ENCODE results near the gene RNASEH2B.

Gene RNASEH2B

GRCh38 chr13:50995854-50996253 lies 86.3 kb downstream of the RNASEH2B start:
- DNase-seq (ENCODE audit: low read depth in 3 of 3) = no peak

- no peak for DNase-seq (ENCODE audit: low read depth in 3 of 3)
These were observed 88.7 kb downstream of the RNASEH2B start for GRCh38 chr13:50998326-50998725.

- DNase-seq (ENCODE audit: low read depth in 3 of 3) = no peak
These were observed 90.0 kb downstream of the RNASEH2B start for GRCh38 chr13:50999641-51000040.

GRCh38 chr13:51000061-51000460 lies 90.5 kb downstream of the RNASEH2B start:
- DNase-seq (ENCODE audit: low read depth in 3 of 3) = no peak

GRCh38 chr13:51000571-51001260 lies 91.1 kb downstream of the RNASEH2B start:
- DNase-seq (ENCODE audit: low read depth in 3 of 3) = no peak

- no peak for DNase-seq (ENCODE audit: low read depth in 3 of 3)
These were observed 91.7 kb downstream of the RNASEH2B start for GRCh38 chr13:51001335-51001734.

GRCh38 chr13:51002736-51003135 lies 93.1 kb downstream of the RNASEH2B start:
- no peak for DNase-seq (ENCODE audit: low read depth in 3 of 3)

GRCh38 chr13:51003642-51004041 lies 94.1 kb downstream of the RNASEH2B start:
- DNase-seq (ENCODE audit: low read depth in 3 of 3) = no peak

GRCh38 chr13:51004111-51004865 lies 94.7 kb downstream of the RNASEH2B start:
- DNase-seq (ENCODE audit: low read depth in 3 of 3) = no peak

GRCh38 chr13:51004918-51005460 lies 95.4 kb downstream of the RNASEH2B start:
- no peak for DNase-seq (ENCODE audit: low read depth in 3 of 3)

- no peak for DNase-seq (ENCODE audit: low read depth in 3 of 3)
These were observed 96.0 kb downstream of the RNASEH2B start for GRCh38 chr13:51005566-51005965.
